HCT116 (cell line): ENCODE data around the gene TBC1D8. TPM values are rescaled to one million over a fixed set of nuclear protein-coding genes. Genes with fewer than 3 reads are reported as not detected.

Experiments
- ATAC-seq: fragments of 200-7000 bp; cut with Tn5 transposase; 2 replicates; pipeline ENCODE4 v1.9.1; 2020; ENCODE audit warnings: mild to moderate bottlenecking, moderate library complexity
- BruUV-seq: library from RNA; stranded (reverse); fragments of 400-500 nt; replicated peaks from 2 replicates; lab custom pipeline; 2021; lab: Mats Ljungman, UMichigan
- CTCF ChIA-PET: fragments of 300-600 bp; sonication (Branson Sonifier 250); formaldehyde crosslinking; loops from one replicate; lab custom pipeline; 2021; ENCODE audit warnings: antibody characterized with exemption; lab: Charles Lee
- POLR2A ChIA-PET: fragments of 300-600, 350-600 bp; sonication (Branson Sonifier 250); formaldehyde crosslinking; loops from one replicate; lab custom pipeline; 2021; ENCODE audit warnings: antibody characterized with exemption; lab: Charles Lee
- RAD21 ChIA-PET, 2 experiments: fragments of 300-600 bp; sonication (Branson Sonifier 250); formaldehyde crosslinking; loops; one replicate each; lab custom pipeline; 2023; ENCODE audit warnings: low total read pairs in 2 of 2; ENCODE audit not compliant: uncharacterized antibody in 2 of 2, unreplicated experiment in 2 of 2, low non-redundant PET in 1 of 2; lab: Charles Lee
- DNase-seq: peaks from one replicate; pipeline ENCODE4 v3.0.0-alpha.2; 2010; ENCODE audit warnings: low read depth, low spot score
- H2AFZ ChIP-seq: fragments of 200-600 bp; shearing (Covaris generic), sonication (generic); 2 replicates; pipeline ENCODE4 v1.6.1; 2017; ENCODE audit warnings: low read depth, mixed run types, mixed read lengths, antibody characterized with exemption, low read length; ENCODE audit not compliant: poor library complexity, severe bottlenecking
- H3K27ac ChIP-seq: 2 replicates; pipeline ENCODE4 v1.5.1; 2012; ENCODE audit warnings: low read depth, low read length
- H3K27me3 ChIP-seq: fragments of 200-600 bp; sonication (generic); 2 replicates; pipeline ENCODE4 v1.6.1; 2016; ENCODE audit warnings: mixed run types, low read length, mixed read lengths; ENCODE audit not compliant: insufficient read depth
- H3K36me3 ChIP-seq, 2 experiments: fragments of 200-500 bp in 1 of 2; fragments of 200-600 bp in 1 of 2; sonication (Bioruptor generic) in 1 of 2; sonication (generic) in 1 of 2; 2 replicates each; pipeline versions ENCODE4 v1.5.1 to v1.6.1; 2014 to 2016; ENCODE audit warnings: low read length in 2 of 2, inconsistent platforms in 1 of 2, mixed read lengths in 1 of 2, mixed run types in 1 of 2; ENCODE audit not compliant: insufficient read depth in 2 of 2, control insufficient read depth in 1 of 2
- H3K4me1 ChIP-seq, 2 experiments: fragments of 200-600 bp in 1 of 2; sonication (generic) in 1 of 2; 2 replicates each; pipeline versions ENCODE4 v1.5.1 to v1.6.1; 2012 to 2017; ENCODE audit warnings: low read length in 2 of 2, inconsistent platforms in 1 of 2, mild to moderate bottlenecking in 1 of 2, mixed read lengths in 1 of 2, mixed run types in 1 of 2, moderate library complexity in 1 of 2; ENCODE audit not compliant: insufficient read depth in 2 of 2, control insufficient read depth in 1 of 2
- H3K4me2 ChIP-seq: fragments of 200-600 bp; sonication (generic); 2 replicates; pipeline ENCODE4 v1.6.1; 2017; ENCODE audit warnings: mixed run types, low read length, mixed read lengths
- H3K4me3 ChIP-seq, 2 experiments: fragments of 200-600 bp in 1 of 2; sonication (generic) in 1 of 2; replicated peaks in 1 of 2; 2 replicates each; pipeline ENCODE4 v1.5.1; 2011 to 2016; ENCODE audit warnings: low read length in 2 of 2, control low read depth in 1 of 2, low read depth in 1 of 2, mild to moderate bottlenecking in 1 of 2, mixed read lengths in 1 of 2, mixed run types in 1 of 2
- H3K79me2 ChIP-seq: fragments of 200-600 bp; sonication (generic); 2 replicates; pipeline ENCODE4 v1.6.1; 2017; ENCODE audit warnings: mild to moderate bottlenecking, mixed run types, low read length, moderate library complexity, mixed read lengths; ENCODE audit not compliant: insufficient read depth
- H3K9ac ChIP-seq: fragments of 200-600 bp; sonication (generic); 2 replicates; pipeline ENCODE4 v1.6.1; 2016; ENCODE audit warnings: low read length, mixed read lengths
- H3K9me2 ChIP-seq: fragments of 200-600 bp; sonication (generic), shearing (Covaris generic); 2 replicates; pipeline ENCODE4 v1.6.1; 2017; ENCODE audit warnings: mixed run types, mild to moderate bottlenecking, moderate library complexity; ENCODE audit not compliant: insufficient read depth
- H3K9me3 ChIP-seq, 2 experiments: fragments of 200-500 bp in 1 of 2; fragments of 200-600 bp in 1 of 2; sonication (Bioruptor generic) in 1 of 2; sonication (generic) in 1 of 2; 2 replicates each; pipeline ENCODE4 v1.6.1; 2014 to 2017; ENCODE audit warnings: low read length in 2 of 2, mixed read lengths in 2 of 2, inconsistent platforms in 1 of 2, low read depth in 1 of 2, mild to moderate bottlenecking in 1 of 2, mixed run types in 1 of 2, moderate library complexity in 1 of 2; ENCODE audit not compliant: control insufficient read depth in 1 of 2, insufficient read depth in 1 of 2
- H4K20me1 ChIP-seq: fragments of 200-600 bp; sonication (generic), shearing (Covaris generic); 2 replicates; pipeline ENCODE4 v1.6.1; 2017; ENCODE audit warnings: mixed run types, mild to moderate bottlenecking, moderate library complexity; ENCODE audit not compliant: insufficient read depth
- EGR1 ChIP-seq: IDR thresholded peaks from 2 replicates; pipeline ENCODE4 v1.6.1; 2012; ENCODE audit warnings: low read depth
- MAX ChIP-seq: IDR thresholded peaks from 2 replicates; pipeline ENCODE4 v1.6.1; 2012
- POLR2AphosphoS5 ChIP-seq: IDR thresholded peaks from 2 replicates; pipeline ENCODE4 v1.6.1; 2011; ENCODE audit warnings: mild to moderate bottlenecking, low read depth, low read length, moderate library complexity
- SRF ChIP-seq: IDR thresholded peaks from 2 replicates; pipeline ENCODE4 v1.6.1; 2012; ENCODE audit warnings: low read depth
- ZBTB33 ChIP-seq: IDR thresholded peaks from 2 replicates; pipeline ENCODE4 v1.6.1; 2011; ENCODE audit warnings: mild to moderate bottlenecking, low read length, moderate library complexity; ENCODE audit not compliant: insufficient replicate concordance; ENCODE audit errors: extremely low read depth
- ZNF274 ChIP-seq: fragments of 200-500 bp; sonication (Bioruptor generic); IDR thresholded peaks from 2 replicates; pipeline ENCODE4 v1.6.1; 2014; ENCODE audit warnings: mild to moderate bottlenecking, low read depth, low read length, inconsistent platforms
- intact Hi-C: fragments of 100-400 bp; cut with micrococcal nuclease; formaldehyde crosslinking; loops from 2 replicates; pipeline ENCODE4 v1.10.0; 2022
- total RNA-seq: library from RNA; stranded (reverse); gene quantifications from one replicate; pipeline ENCODE4 v1.2.1, GENCODE V29; 2021; ENCODE audit not compliant: unreplicated experiment

Gene TBC1D8
- total RNA-seq, 1 experiment from 2014 or later, result 44.0 TPM

GRCh38 chr2:101026253-101026701 lies 124.9 kb downstream of the TBC1D8 start:
- intact Hi-C loops, result no loop called here
- Histone ChIP-seq H2AFZ (no peak overlapping the region), H3K4me3 (no peak overlapping the region), H3K9me3 (no peaks in the 10 kb centered on the region), H3K27me3 (no peaks in the 10 kb centered on the region), H3K27ac (no peak overlapping the region), H3K4me1 (no peaks in the 10 kb centered on the region), H3K9ac (no peak overlapping the region), H3K79me2 (no peaks in the 10 kb centered on the region), H3K9me2 (no peaks in the 10 kb centered on the region), H3K4me2 (no peak overlapping the region), H4K20me1 (no peaks in the 10 kb centered on the region), H3K36me3 (peaks cover 19 to 23% of the 10 kb centered on the region in 2 experiments)
- DNase-seq (no peak), ATAC-seq (no peak)
- ChIA-PET POLR2A (no interaction called here), CTCF (no interaction called here), RAD21 (no interaction called here)
- no TSS peak for BruUV-seq
- no peak for TF ChIP-seq ZBTB33
- 0 out of 2 replicates have a peak, but pooled peaks have one; percentile 15 for TF ChIP-seq POLR2AphosphoS5
- TF ChIP-seq ZNF274, result no peak

GRCh38 chr2:101025561-101025960 lies 125.6 kb downstream of the TBC1D8 start:
- H3K9me3 ChIP-seq, result no peaks in the 10 kb centered on the region
- H2AFZ ChIP-seq, result no peak overlapping the region
- H3K4me2 ChIP-seq, result no peak overlapping the region
- peaks cover 19 to 30% of the 10 kb centered on the region in 2 experiments for H3K36me3 ChIP-seq
- no peak overlapping the region for H3K9ac ChIP-seq
- no peaks in the 10 kb centered on the region for H4K20me1 ChIP-seq
- no peak overlapping the region for H3K4me3 ChIP-seq
- CTCF ChIA-PET, result no interaction called here
- H3K9me2 ChIP-seq, result no peaks in the 10 kb centered on the region
- intact Hi-C loops, result no loop called here
- RAD21 ChIA-PET, result no interaction called here
- H3K79me2 ChIP-seq, result no peaks in the 10 kb centered on the region
- no peak overlapping the region for H3K27ac ChIP-seq
- BruUV-seq, result no TSS peak
- no peaks in the 10 kb centered on the region for H3K27me3 ChIP-seq
- no peaks in the 10 kb centered on the region for H3K4me1 ChIP-seq
- TF ChIP-seq ZNF274, result no peak
- no peak for TF ChIP-seq SRF
- no peak for TF ChIP-seq MAX
- TF ChIP-seq EGR1, result no peak
- ATAC-seq (no peak), DNase-seq (no peak)
- POLR2A ChIA-PET, result no interaction called here
